GM19468 (cell line): Measurements from ENCODE around the gene CLCN7.
"Not testable (repeated sequence)": the region's sequence is repeated elsewhere in the genome, so short reads cannot be mapped to it uniquely, and the experiment has no call there.

Source experiments
- ATAC-seq: cut with Tn5 transposase; IDR thresholded peaks from one replicate; pipeline ENCODE4 v1.9.1; 2021; ENCODE audit warnings: mild to moderate bottlenecking, moderate library complexity, moderate number of reproducible peaks; ENCODE audit not compliant: unreplicated experiment; ENCODE audit errors: extremely low read depth

Gene CLCN7

DNA sequence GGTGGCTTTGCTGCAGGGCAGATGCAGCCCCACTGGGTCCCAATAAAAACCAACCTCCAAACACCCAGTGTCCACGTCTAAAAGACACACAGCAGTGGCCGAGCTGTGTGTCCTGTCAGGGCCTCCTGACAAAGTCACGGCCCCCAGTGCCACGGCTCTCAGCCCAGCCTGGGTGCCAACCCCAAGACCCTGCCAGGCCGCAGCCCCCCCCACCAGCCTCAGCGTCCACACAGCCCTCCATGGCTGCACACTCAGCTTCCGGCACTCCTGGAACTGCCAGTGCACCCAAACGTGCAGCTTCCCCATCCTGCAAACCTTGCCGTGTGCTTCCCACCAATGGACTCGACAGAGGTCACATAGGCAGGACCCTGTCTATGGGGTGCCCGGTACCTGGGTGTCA, 26.9 kb downstream of the CLCN7 start:
- no peak for ATAC-seq

DNA sequence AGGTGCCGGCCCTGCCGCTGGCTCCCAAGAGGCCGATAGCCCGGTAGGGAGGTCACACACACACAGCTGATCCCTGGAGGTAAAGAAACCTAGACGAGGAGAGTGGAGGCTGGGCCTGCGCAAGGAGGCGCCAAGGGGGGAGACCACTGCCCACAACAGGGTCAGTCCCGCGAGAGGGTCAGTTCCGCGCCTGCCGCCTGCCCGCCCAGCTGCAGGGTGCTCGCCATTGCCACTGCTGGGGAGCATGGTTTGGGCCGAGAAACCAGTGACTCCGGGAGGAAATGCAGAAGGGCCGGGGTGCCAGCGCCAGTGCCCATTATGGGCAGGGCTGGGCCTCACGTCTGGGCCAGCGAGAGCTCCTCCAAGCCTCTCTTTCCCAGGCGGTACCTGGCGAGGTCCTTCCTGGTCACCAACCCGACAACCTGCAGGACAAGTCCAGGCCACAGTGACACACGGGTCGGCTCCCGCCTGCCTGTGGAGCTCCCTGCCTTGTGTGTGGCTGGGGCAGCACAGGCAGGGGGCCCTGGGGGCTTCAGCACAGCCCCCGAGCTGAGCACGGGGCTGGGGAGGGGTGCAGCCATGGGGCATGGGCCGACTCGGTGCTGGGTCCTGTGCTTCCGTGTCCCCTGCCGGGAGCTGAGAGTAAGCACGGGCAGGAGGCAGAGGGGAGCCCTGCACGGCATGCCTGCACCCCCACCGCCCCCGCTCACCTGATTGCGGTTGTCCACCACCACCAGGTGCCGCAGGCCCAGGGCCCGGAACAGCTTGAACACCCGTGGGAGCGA, 28.3 kb downstream of the CLCN7 start:
- no peak for ATAC-seq

DNA sequence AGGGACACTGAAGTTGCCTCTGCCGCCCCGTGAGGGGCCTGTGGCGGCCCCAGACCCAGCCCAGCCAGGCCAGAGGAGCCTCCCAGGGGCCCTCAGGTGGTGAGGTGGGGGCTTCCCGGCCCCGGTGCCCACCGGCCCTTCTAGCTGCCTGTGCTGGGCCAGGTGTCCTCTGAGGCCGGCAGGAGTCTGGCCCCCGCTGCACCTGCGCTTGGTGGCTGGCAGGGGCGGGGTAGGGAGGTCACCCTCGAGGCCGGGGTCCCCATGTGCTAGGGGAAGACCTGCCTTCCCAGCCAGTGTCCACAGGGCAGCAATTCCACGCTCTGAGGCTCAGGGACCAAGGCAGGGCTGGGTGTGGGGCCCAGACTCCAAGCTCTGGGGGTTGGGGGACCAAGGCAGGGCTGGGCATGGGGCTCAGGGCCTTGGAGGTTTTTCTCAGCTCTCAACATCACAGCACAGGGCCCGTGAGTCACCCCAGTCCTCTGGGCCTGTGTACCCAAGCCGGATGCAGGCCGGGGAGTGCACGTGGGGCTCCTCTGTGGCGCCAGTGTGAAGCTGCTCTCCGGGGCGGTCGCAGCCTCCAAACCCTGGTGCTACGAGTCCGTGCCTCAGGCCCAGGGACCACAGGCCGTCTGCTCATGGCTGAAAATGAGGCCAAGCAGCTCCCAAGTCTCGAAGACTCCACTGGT, 29.2 kb downstream of the CLCN7 start:
- ATAC-seq: no peak

DNA sequence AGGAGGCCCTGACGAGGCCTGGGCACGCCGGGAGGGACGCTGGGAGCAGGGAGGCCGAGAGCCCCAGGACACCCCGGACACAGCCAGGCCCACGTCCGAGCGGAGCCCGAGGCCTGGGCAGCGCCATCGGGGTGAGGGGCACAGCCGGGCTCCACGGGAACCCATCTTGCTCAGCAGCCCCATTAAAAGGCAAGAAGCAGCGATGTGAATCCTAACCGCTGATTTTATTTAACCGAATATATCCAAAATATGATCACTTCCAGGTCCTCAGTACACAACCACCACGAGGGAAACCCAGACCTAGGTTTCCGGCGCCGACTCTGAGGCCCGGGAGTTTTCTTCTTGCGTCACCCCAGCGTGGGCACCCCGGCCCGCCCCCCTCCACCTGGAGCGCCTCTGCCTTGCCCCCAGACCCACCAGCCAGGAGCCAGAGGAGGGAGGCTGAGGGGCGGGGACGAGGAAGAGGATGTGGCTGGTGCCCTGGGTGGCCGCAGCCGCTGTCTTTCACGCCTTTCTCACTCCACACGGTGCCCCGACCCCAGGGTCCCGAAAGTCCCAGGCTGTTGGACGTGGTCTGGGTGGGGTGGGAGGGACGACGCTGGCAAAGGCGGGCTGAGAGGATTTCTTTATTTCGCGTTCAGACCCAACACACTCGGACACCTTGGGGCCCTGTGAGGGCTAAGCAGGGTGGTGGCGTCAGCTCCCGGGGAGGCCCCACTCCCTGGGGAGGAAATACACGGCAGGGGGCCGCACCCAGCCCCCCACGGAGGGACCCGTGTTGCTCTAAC, 29.9 kb downstream of the CLCN7 start:
- no peak for ATAC-seq

DNA sequence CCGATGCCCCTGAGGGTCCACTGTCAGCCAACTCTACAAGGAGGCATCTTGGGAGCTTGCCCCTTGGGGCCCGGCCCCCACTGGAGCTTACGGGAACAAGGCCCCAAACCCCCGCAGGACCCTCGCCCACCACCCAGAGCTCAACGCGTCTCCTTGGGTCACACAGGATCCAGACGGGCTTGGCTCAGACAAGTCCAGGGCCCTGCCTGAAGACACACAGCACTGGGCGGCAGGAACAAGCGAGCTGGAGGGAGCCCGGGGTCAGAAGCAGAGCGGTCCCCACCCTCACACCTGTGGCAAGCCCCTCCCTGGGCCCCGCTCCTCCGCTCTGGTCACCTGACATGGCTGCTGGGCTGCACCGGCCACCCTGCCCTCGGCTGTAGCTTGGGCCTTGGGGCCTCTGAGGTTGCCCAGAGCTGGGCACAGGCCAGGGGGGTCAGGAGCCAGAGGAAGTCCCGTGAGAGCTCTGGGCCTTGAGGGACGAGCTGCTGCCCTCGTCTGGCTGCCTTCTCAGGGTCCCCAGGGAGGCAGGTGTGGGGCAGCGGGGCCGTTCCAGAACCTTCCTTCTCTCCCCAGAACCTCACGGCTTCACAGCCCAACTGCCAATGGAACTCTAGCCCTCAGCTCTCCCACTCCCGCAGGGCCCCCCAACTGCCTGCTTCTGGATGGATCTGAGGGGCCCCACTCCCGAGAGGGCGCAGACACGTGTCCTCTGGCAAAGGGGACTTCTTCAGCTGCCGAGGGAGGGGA, 30.7 kb downstream of the CLCN7 start, which contains the start of gene CCDC154:
Gene CCDC154 (minus strand): TSS at position 577 of the 750 bp plus-strand sequence. CDS start 234 bp downstream, at position 343.
- no peak for ATAC-seq

DNA sequence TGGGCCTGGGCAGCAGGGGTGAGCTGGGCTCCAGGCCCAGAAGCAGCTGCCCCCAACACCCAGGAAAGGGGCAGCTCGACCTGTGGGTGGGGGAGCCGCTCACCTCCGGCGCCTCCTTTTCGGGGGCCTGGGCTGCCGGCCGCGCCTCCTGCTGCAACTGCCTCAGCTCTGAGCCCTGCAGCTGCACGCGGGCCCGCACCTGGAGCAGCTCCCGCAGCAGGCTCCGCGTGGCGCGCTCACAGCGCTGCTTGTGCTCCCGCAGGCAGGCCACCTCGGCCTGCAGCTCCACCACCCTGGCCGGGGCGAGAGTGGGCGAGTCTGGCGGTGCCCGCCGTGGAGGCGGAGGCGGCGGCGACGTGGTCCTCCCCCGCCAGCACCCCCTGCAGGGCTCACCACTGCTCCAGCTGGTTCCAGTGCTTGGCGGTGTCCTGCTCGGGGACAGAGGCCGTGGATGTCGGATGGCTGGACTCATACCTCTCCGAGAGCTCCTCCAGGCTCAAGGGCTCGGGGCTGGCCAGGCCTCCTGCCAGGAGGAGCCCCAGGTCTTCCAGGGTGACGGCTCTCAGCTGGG, 31.3 kb downstream of the CLCN7 start:
- ATAC-seq: no peak

DNA sequence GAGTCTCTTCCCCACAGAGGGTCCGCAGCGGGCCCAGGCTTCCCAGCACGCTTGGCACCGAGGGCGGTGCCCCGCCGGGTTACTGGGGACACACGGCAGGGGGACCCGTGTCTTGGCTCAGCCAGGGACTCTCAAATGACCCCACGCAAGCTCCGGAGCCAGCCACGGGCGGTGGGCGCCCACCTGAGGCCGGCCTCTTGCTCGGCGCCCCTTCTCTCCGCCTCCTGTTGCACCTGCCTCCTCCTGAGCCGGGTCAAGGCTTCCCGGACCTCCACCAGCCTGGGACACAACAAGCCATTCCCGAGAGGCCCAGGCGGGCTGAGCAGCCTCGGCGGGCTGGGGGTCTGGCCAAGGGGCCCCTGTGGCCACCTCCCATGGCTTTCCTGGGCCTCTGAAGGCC, 32.1 kb downstream of the CLCN7 start:
- no peak for ATAC-seq

DNA sequence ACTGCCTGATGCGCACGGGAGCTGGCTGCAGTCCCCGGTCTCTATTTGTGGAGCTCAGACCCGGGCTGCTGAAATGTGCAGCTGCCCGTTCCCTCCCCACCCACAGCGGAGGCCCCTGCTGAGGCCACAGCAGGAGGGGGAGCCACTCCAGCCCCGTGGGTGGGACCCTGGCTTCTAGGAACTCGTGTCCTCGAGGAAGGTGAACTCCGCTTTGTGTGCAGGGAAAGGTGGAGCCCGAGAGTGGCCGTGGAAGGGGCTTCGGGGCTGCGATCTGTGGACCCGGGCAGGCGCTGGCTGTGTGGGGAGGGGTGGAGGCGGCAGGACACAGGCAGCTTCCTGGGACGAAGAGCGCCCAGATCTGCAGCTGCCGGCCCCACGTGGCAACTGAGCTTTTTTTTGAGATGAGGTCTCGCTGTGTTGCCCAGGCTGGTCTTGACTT, 33.4 kb downstream of the CLCN7 start:
- no peak for ATAC-seq

DNA sequence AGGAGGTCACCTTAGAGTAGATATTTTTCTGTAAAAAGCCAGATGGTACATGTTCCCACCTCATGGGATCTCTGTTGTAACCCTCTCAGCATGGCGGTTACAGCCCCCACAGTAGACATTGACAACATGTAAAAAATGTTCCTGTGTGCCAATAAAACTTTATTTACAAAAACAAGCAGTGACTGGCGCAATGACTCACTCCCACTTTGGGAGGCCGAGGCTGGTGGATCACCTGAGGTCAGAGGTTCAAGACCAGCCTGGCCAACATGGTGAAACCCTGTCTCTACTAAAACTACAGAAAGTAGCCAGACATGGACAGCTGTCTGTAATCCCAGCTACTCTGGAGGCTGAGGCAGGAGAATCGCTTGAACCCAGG, 35.1 kb downstream of the CLCN7 start:
- not testable (repeated sequence) for ATAC-seq

DNA sequence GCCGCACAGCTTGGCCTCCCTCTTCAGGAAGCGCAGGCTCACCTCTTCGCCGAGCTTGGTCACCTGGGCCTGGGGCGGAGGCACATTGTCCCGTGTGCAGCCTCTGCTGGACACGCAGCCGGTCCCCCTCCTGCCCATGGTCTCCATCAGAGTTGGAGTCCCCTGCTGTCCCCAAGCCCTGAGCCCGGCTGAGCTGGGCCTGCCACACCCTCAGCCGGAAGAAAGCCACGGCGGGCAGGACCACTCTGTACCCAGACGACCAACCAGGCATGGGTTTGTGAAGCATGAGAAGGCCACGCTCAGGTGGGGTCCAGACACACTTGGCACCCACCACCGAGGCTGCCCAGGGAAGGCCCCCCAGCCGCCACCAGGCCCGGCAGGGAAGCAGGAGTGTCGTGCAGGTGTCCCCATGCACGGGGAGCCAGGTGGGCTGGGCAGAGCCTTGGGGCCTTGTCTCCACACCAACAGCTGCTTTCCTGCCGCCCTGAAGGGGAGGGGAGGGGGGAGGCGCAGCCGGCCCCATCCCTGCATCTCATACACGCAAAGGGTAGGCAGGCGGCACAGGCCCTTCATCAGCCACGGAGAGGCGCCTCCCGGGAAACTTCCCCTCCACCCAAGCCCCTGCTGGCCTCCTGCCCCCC, 35.6 kb downstream of the CLCN7 start:
- ATAC-seq: no peak

DNA sequence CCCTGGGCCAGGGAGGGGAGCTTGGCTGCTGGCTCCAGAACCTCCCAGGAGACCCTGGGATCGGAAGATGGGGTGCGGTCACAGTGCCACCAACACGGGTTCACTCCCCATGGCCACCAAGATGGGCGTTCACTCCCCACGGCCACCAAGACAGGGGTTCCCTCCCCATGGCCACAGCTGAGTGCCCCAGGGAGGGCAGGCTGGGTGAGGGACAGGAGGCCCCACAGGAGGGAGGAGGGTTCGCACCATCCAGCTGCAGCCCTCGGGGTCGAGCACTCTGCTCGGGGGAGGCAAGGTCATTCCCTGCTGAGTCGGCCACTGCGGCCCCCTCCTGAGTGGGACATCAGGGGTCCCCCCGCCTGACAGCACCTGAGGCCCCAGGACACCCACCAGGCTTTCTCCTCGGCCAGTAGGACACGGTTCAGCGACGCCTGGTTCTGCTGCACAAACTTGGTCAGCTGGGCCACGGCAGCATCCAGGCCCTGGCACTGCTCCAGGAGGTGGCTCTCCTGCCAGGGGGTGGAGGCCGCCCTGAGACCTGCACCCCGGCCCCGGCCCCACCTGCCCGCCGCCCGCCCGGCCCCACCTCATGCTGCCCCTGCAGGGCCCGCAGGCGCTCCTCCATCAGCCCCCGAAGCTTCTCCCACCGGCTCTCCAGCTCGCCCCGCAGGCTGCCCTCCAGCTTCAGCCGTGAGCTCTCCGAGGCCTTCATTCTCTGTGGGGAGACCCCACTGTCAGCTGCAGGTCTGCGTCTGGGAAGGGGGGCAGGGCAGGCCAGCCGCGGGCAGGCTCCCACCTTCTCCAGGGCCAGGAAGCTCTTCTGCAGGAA, 36.4 kb downstream of the CLCN7 start:
- ATAC-seq: no peak

DNA sequence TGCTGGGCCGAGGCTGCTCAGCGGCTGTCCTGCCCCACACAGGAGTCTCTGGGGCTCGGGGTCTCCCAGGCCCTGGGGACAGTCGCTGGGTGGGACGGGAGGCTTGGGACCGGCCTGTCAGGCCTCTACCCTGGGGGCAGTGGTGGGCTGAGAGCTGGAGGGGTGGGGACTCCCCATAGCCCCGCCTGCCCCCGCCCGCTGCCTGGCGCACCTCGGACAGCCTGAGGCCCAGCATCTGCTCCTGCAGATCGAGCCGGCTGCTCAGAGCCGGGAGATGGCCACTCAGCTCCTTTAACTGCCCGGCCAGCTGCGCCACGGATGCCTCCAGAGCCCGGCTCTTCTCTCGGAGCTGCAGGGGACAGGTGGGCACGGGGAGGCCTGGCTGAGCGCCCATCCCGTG, 37.2 kb downstream of the CLCN7 start:
- no peak for ATAC-seq

DNA sequence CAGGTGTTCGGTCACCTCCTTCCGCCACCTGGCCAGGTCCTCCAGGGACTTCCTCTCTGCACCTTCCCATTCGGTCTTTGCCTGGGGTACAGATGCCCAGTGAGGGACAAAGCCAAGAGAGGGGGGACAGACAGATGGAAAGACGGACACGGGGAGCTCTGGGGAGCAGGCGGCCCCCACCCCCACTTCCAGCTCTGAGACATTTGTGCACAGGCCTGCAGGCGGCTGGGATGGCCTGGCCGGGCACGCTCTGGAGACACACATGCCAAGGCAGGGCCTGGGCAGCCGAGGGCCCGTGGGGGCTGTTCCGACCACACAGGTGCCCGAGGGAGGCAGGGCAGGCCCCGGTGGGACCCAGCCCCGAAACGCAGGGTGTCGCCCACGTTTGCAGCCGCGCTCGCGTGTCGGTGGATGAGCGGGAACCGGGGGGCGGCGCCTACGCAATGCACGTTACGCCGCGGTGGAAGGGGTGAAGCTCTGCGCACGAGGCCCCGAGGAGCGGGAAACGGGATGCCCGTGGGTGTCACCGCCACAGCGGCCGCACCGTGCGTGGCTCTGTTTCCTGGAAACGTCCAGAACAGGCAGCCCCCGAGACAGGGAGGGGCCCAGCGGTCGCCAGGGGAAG, 38.0 kb downstream of the CLCN7 start:
- ATAC-seq: no peak

DNA sequence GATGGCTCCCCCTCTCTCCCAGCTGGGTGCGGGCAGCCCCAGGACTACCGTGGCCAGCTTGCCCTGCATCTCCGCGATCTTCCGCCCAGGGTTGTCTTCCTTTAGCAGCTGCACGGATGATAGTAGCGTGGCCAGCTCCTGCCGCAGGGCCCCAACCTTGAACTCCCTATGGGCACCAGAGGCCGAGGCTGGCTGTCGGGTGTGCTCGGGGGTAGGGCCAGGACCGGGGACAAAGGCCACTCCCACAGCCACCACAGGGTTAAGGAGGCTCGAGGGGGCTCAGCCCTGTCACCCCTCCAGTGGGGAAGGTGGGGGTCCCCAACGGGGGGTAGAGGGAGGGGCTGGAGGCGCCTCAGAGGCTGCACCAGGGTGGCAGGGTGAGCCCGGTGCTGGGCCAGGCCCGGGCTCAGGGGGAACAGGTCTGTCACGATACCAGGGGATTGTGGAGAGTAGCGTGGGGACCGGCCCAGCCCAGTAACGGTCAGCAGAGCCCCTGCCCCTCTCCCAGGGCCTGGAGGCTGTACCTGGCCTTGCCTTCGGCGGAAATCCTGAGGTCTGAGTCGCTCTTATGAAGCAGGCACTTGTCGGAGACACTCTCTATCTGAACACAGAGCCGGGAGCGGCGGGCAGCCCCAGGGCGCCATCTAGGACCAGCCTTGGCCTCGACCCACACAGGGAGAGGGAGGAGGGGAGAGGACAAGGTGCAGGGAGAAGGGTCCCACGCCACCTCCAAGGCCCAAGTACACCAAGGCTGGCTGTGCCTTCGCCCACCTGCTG, 38.7 kb downstream of the CLCN7 start:
- ATAC-seq: no peak

DNA sequence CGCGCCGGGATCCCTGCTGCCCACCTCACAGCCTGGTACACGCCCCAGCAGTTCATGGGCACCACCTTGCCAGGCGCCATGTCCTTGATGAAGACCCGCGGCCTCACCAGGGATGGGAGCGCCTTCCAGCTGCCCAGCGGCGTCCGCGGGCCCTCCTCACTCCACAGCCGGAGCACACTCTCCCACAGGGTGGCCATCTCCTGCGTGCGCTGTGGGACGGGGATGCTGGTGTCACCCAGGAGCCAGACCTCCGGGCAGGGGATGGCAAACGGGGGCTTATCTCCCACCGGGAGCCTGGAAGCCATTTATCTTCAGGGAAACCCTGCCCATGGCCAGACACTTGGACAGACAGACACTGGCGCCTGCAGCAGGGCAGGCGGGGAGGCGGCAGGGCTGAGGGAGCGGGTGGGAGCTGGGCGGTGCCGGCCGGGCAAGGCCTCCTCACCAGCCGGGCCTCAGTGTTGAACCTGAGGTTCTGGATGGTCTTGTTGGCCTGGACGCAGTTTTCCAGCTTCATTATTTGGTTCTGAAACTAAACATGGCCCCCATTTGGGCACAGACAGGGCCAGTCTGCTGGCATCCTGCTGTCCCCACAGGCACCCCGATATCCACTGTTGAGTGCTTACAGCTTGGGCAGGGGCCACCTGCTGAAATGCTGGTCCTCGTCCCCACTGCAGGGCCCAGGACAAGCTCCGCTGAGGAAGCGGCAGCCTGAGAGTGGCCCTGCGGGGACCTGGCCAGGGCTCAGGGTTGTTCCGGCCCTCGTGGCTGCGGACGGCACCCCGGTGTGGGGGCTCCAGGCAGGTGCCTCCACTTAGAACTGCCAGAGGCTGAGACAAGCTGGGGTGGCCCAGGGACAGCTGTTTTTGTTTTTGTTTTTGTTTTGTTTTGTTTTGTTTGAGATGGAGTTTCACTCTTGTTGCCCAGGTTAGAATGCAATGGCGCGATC, 39.9 kb downstream of the CLCN7 start:
- no peak for ATAC-seq

DNA sequence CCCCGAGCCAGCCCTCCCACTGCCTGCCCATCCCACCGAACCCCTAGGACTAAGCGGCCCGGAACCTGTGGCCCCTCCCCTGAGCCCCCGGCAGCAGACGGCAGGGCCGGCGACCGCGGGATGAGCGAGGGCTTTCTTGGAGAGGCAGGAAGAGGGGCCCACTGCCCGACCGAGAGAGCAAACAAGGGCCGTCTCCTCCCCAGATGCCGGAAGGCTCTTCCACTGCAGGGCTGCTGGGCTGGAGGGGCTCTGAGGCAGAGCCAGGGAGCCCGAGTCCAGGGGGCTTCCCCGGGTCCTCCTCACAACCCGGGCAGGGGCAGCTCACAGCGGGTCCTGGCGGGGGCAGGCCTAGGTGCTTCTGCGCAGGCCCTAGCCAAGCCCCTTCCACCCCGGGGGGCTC, 41.1 kb downstream of the CLCN7 start:
- no peak for ATAC-seq

DNA sequence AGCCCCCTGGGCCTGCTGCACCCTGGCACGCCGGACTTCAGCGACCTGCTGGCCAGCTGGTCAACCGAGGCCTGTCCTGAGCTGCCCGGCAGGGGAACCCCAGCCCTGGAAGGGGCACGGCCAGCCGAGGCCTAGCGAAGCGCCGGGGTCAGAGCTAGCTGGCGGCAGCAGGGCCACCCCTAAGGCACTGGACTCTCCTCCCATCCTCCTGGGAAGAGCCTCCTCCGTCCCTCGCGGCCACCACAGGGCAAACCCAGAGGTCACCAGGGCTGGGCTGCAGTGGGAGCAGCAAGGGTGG, 41.6 kb downstream of the CLCN7 start:
- no peak for ATAC-seq
